Muscle layer of duodenum (tissue), 2 donors: Measurements from ENCODE around the gene ARHGEF35.
"Not testable (repeated sequence)": the region's sequence is repeated elsewhere in the genome, so short reads cannot be mapped to it uniquely, and the experiment has no call there.

Experiments
- H3K27ac ChIP-seq: one replicate; pipeline ENCODE4 v1.7.0; 2013; ENCODE audit warnings: mild to moderate bottlenecking, low read length
- H3K27me3 ChIP-seq: one replicate; pipeline ENCODE4 v1.7.0; 2013; ENCODE audit warnings: low read depth, mild to moderate bottlenecking, control low read depth, low read length
- H3K36me3 ChIP-seq, 2 donors: one replicate each; pipeline ENCODE4 v1.7.0; 2013; ENCODE audit warnings: low read length in 2 of 2, control low read depth in 1 of 2, mild to moderate bottlenecking in 1 of 2; ENCODE audit not compliant: insufficient read depth in 2 of 2, control insufficient read depth in 1 of 2
- H3K4me1 ChIP-seq, 2 donors: one replicate each; pipeline ENCODE4 v1.7.0; 2013; ENCODE audit warnings: low read length in 2 of 2, mild to moderate bottlenecking in 2 of 2, control low read depth in 1 of 2, moderate library complexity in 1 of 2; ENCODE audit not compliant: insufficient read depth in 2 of 2, control insufficient read depth in 1 of 2
- H3K4me3 ChIP-seq, 2 donors: one replicate each; pipeline ENCODE4 v1.7.0; 2013; ENCODE audit warnings: low read length in 2 of 2, low read depth in 1 of 2, mild to moderate bottlenecking in 1 of 2
- H3K9me3 ChIP-seq, 2 donors: one replicate each; pipeline ENCODE4 v1.7.0; 2013; ENCODE audit warnings: low read length in 2 of 2, control low read depth in 1 of 2, mild to moderate bottlenecking in 1 of 2; ENCODE audit not compliant: control insufficient read depth in 1 of 2
- donor health status: healthy.

The ARHGEF35 gene

DNA sequence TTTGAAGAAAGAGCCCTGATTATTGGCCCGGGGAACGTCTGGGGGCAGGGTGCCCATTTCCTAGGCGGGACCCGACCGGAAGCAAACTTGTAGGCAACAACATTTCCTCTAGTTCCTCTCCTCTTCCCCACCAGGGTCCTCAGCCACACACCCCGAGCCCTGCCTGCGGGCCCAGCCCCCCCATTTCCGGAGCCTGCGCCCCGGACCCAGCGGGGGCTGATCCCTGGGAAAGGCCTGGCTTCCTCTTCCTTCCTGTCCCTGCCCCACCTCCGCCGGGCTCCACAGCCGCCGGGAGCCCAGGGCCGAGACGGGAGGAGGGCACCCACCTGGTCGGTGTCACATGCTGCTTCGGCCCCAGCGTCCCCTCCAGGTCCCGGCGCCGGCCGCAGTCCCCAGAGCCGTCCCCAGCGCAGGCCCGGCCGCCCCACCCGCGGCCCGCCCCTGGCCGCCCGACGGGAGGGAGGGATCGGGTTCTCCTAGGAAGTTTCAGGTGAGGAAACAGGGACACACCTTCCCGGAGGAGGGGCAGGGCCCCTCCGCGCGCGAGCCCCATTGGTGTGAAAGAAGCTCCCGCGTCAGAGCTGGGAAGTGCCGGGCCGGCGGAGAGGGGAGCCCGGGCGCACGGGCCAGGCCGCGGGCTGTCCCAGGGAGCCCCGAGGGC lies at the start of gene ARHGEF35:
Gene ARHGEF35, minus strand, starts transcription at position 622 of the 661 bp plus-strand sequence. CDS start 7,450 bp downstream, outside the sequence.
- not testable (repeated sequence) for H3K4me1 ChIP-seq, H3K9me3 ChIP-seq, H3K36me3 ChIP-seq, H3K27me3 ChIP-seq, H3K4me3 ChIP-seq, H3K27ac ChIP-seq

DNA sequence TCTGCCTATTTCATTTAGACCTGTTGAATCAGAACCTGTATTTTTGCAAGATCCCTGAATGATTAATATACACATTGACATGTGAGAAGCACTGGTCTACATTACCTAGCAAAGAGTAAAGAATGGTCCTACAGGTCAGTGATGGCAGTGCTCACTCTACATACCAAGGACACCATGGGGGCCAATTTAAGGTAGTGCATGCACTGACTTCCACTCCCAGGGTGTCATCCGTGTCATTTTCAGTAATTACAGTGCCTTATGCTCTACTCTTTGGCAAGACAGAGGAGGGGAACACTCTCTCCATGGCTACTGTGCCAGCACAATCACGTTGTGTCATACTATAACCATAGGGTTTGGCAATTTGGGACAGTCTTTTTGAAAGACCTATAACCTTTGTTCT lies 49.7 kb upstream of the ARHGEF35 start:
- H3K27ac ChIP-seq, H3K36me3 ChIP-seq, H3K9me3 ChIP-seq, H3K4me3 ChIP-seq, H3K4me1 ChIP-seq, H3K27me3 ChIP-seq: not testable (repeated sequence)

DNA sequence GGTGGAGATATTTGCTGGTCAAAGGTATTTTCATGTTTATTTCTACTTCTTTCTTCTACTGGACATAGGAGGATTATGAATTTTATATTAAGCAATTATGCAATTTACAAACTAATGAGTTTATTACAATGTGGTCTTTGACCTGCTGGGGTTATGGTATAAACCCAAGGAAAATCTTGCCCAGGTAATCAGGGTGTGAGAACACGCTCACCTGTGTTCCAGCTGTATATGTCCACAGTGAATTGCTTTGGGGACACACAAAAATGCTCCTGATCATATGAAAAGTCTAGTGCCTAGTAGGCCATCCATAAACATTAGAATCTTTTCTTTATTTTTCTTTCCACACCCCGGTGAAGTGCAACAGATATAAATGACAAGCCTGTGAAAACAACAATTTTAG lies 43.7 kb upstream of the ARHGEF35 start, which contains the start of gene OR2A42:
Gene OR2A42, minus strand, starts transcription at position 241 of the 400 bp plus-strand sequence. CDS start 6,762 bp downstream, outside the sequence.
- H3K4me3 ChIP-seq, H3K9me3 ChIP-seq, H3K27ac ChIP-seq, H3K27me3 ChIP-seq, H3K36me3 ChIP-seq, H3K4me1 ChIP-seq: not testable (repeated sequence)

DNA sequence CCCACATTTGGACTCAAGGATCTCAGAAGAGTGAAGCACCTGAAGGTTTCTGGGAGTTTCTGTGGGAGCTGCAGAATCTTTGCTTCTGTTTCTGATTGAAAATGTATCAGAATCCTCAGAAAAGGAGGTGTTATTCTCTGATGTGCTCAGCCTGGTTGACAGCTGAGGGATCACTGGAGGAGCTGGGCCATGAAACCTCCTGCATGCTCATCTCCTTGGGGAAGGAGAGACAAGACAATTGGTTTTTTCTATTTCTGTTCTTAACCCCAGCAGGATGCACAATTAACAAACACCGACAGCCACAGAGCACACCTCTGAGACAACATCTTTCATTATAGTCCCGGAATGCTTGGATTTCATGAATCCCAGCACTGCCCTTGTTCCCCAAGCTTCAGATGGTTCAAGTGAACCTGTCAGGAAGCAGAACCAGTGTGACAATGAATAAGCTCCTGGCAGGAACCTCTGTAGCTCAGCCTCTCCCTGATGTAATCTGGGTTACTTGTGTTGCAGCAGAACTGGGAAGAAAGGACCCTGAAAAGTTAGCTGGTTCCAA lies 43.0 kb upstream of the ARHGEF35 start:
- not testable (repeated sequence) for H3K36me3 ChIP-seq, H3K27me3 ChIP-seq, H3K27ac ChIP-seq, H3K9me3 ChIP-seq, H3K4me1 ChIP-seq, H3K4me3 ChIP-seq

DNA sequence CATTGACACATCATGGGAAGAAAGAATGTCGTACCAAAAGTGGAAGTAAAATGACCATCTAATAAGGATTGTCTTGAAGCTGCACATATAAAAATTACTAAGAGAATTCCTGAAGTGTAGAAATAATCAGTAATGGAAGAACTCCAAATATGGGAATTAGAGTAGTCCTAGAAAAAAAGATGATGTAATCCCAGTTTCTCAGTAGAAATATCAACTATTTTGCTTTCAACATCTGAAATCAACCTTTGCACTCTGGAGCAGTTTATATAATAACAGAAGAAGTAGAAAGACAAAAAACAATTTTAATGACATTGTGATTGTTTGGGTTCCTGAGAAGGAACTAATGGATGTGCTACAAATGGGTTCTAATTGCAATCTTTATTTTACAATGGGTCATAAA lies 37.4 kb upstream of the ARHGEF35 start:
- H3K4me1 ChIP-seq, H3K9me3 ChIP-seq, H3K27me3 ChIP-seq, H3K27ac ChIP-seq, H3K4me3 ChIP-seq, H3K36me3 ChIP-seq: not testable (repeated sequence)

DNA sequence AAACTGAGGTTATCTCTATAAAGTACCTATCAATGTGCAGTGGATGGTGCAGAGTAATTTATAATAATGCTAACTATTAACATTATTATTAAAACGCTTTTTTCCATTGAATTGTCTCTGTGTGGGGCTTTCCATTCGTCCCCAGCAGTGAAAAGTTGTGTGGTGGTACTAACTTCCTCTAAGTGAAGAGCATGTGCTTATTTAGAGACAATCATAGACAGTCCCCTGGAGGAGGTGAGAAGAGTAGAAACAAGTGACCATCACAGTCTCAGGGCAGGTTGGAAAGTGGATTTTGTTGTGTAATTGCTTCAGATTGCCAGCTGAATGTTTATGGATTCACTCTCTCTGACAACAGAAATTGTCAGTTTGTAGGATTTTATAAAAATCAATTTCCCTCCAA lies 35.4 kb upstream of the ARHGEF35 start:
- H3K36me3 ChIP-seq, H3K9me3 ChIP-seq, H3K4me1 ChIP-seq, H3K4me3 ChIP-seq, H3K27ac ChIP-seq, H3K27me3 ChIP-seq: not testable (repeated sequence)

DNA sequence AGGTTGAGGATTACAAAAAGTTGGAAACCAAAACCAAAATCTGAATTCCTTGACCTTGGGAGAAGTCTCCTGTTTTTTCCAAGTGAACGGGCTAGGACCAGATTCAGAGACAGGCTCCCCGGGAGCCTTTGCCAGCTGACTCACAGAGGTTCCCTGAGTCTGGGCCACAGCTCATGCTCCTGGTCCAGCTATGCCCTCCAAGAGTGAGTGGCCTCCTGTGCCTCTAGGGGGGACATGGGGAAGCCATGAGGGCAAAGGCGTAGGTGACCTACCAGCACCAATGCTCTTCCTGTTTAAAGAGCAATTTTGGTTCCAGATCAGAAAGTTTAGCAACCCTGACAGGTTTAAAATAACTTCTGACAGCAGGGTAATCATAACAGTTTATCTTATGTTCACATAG lies 33.2 kb upstream of the ARHGEF35 start:
- not testable (repeated sequence) for H3K4me1 ChIP-seq, H3K27ac ChIP-seq, H3K9me3 ChIP-seq, H3K27me3 ChIP-seq, H3K4me3 ChIP-seq, H3K36me3 ChIP-seq

DNA sequence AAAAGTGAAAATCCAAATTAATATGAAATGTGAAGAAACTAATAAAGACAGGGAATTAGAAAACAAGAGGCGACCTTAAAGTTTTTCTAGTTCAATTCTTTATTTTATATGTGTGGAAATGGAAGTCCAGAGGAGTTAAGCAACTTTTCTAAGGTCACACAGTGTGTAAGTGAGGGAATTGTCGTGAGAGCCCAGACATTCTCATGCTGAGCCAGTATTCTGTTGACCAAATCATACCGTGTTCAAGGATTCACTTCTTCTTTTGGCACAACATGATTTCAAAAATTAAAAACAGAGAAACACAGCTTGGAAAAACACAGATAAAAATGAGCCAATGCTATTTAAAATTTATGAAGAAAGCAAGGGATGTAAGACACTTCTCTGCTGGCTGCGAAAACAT lies 31.2 kb upstream of the ARHGEF35 start:
- H3K4me1 ChIP-seq, H3K4me3 ChIP-seq, H3K27me3 ChIP-seq, H3K9me3 ChIP-seq, H3K27ac ChIP-seq, H3K36me3 ChIP-seq: not testable (repeated sequence)

DNA sequence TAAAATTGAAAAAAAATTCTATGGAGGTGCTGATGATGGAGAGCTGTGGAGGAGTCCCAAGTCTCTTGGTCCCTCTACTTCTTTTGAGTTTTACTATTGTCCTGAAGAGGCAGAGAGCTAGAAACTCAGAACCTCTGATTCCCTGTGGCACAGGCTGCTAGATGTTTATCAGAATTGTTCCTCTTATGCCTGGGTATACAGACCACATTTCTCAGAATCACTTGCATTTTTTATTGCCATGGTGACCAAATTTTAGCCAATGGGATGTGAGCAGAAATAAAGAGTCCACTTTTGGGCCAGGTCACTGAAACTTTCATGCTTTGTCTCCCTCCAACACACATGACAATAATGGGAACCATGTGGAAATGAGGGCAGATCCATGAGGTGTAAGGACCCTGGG lies 28.0 kb upstream of the ARHGEF35 start:
- H3K4me1 ChIP-seq, H3K27ac ChIP-seq, H3K4me3 ChIP-seq, H3K27me3 ChIP-seq, H3K36me3 ChIP-seq, H3K9me3 ChIP-seq: not testable (repeated sequence)

DNA sequence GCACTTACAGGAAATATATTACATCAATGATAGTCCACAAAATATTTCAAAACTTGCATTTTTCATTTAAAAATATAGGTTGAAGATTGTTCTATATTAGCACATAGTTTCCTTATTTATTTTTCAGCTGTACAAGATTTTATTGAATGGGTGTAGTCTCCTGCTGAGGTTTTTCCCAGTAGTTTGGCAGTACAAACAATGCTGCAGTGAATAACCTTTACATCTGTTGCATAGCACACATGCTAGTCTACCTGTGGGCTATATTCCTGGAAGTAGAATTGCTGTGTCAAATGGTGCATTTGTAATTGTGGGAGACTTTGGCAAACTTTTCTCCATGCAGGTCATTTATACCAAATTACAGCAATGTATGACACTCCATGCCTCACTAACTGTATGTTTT lies 24.9 kb upstream of the ARHGEF35 start:
- H3K4me3 ChIP-seq, H3K9me3 ChIP-seq, H3K36me3 ChIP-seq, H3K27ac ChIP-seq, H3K4me1 ChIP-seq, H3K27me3 ChIP-seq: not testable (repeated sequence)

DNA sequence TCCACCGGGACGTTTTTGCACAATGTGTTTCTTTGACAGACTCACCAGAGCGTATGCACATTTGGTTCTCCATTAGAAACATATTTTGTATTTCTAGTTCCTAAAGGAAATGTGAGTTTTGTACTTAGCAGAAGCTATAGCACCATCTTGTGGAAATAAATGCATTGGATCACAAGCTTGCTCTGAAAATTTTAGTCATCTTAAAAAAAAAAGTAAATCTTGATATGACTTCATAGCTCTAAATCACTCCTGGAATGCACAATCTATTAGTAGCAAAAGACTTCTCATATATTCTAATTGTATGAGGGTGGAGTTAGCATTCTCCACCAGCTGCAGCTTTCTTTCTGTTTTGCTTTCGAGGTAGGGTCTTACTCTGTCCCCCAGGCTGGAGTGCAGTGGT lies 23.5 kb upstream of the ARHGEF35 start:
- H3K4me1 ChIP-seq, H3K27ac ChIP-seq, H3K9me3 ChIP-seq, H3K27me3 ChIP-seq, H3K36me3 ChIP-seq, H3K4me3 ChIP-seq: not testable (repeated sequence)

DNA sequence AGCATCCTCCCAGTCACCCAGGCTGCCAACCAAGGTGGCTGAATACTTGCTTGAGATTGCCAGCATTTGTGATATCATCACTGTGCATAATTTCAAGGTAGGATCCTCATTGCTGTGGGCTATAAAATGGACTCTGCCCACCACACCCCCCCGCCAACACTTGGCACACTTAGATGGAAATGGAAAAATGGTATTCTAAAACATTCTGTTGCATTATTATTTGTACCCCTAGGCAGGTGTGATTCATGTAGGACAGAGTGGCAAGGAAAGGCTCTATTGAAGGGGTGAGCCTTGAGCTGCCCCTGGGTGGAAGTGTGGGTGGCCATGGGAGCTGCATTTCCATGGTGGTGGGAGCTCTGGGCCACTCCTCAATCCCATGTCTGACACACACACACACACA lies 22.9 kb upstream of the ARHGEF35 start:
- not testable (repeated sequence) for H3K27ac ChIP-seq, H3K4me1 ChIP-seq

More for the DNA sequence above, 22.9 kb upstream of the ARHGEF35 start:
- H3K36me3 ChIP-seq, H3K4me3 ChIP-seq, H3K9me3 ChIP-seq, H3K27me3 ChIP-seq: not testable (repeated sequence)
